H9 (cell line): Measurements from ENCODE around the gene ITGB8. TPM values are rescaled to one million over a fixed set of nuclear protein-coding genes. Genes with fewer than 3 reads are reported as not detected.

Experiments
- DNase-seq: peaks from one replicate; pipeline ENCODE4 v3.0.0-alpha.2; 2017
- H2AFZ ChIP-seq: one replicate; pipeline ENCODE4 v1.6.1; 2013; ENCODE audit warnings: mild to moderate bottlenecking, low read length, control low read depth, moderate library complexity
- H2AK5ac ChIP-seq: 2 replicates; pipeline ENCODE4 v1.6.1; 2013; ENCODE audit warnings: low read length, control low read depth, mixed read lengths; ENCODE audit not compliant: insufficient read length
- H2BK120ac ChIP-seq: one replicate; pipeline ENCODE4 v1.6.1; 2013; ENCODE audit warnings: low read depth, mild to moderate bottlenecking, low read length, control low read depth, inconsistent platforms; ENCODE audit not compliant: poor library complexity, severe bottlenecking
- H2BK12ac ChIP-seq: 2 replicates; pipeline ENCODE4 v1.6.1; 2013; ENCODE audit warnings: low read length, control low read depth, mixed read lengths, low read depth; ENCODE audit not compliant: insufficient read length
- H2BK15ac ChIP-seq: 2 replicates; pipeline ENCODE4 v1.6.1; 2013; ENCODE audit warnings: low read depth, low read length, control low read depth
- H2BK20ac ChIP-seq: one replicate; pipeline ENCODE4 v1.6.1; 2013; ENCODE audit warnings: low read depth, mild to moderate bottlenecking, low read length, control low read depth, inconsistent platforms; ENCODE audit not compliant: poor library complexity, severe bottlenecking
- H2BK5ac ChIP-seq: 2 replicates; pipeline ENCODE4 v1.6.1; 2013; ENCODE audit warnings: low read length, control low read depth, mixed read lengths; ENCODE audit not compliant: insufficient read length
- H3K14ac ChIP-seq: 2 replicates; pipeline ENCODE4 v1.6.1; 2013; ENCODE audit warnings: low read length, control low read depth; ENCODE audit not compliant: insufficient read depth
- H3K18ac ChIP-seq: 2 replicates; pipeline ENCODE4 v1.6.1; 2013; ENCODE audit warnings: low read depth, mild to moderate bottlenecking, mixed read lengths, low read length, control low read depth; ENCODE audit not compliant: insufficient read length
- H3K23ac ChIP-seq: 2 replicates; pipeline ENCODE4 v1.6.1; 2013; ENCODE audit warnings: low read length, control low read depth, mixed read lengths, low read depth; ENCODE audit not compliant: insufficient read length
- H3K23me2 ChIP-seq: 2 replicates; pipeline ENCODE4 v1.6.1; 2013; ENCODE audit warnings: low read depth, mild to moderate bottlenecking, mixed read lengths, low read length, control low read depth; ENCODE audit not compliant: insufficient read length, poor library complexity, severe bottlenecking
- H3K27ac ChIP-seq: 2 replicates; pipeline ENCODE4 v1.5.1; 2013; ENCODE audit warnings: low read length, control low read depth, mixed read lengths, low read depth; ENCODE audit not compliant: insufficient read length
- H3K27me3 ChIP-seq: 2 replicates; pipeline ENCODE4 v1.6.1; 2013; ENCODE audit warnings: low read length, control low read depth, inconsistent platforms; ENCODE audit not compliant: insufficient read depth
- H3K4ac ChIP-seq: 2 replicates; pipeline ENCODE4 v1.6.1; 2013; ENCODE audit warnings: low read depth, mild to moderate bottlenecking, control low read depth, inconsistent platforms, low read length, moderate library complexity
- H3K4me1 ChIP-seq: 2 replicates; pipeline ENCODE4 v1.6.1; 2013; ENCODE audit warnings: low read length, control low read depth, inconsistent platforms; ENCODE audit not compliant: insufficient read depth
- H3K4me2 ChIP-seq: 2 replicates; pipeline ENCODE4 v1.6.1; 2013; ENCODE audit warnings: low read length, control low read depth, mixed read lengths; ENCODE audit not compliant: insufficient read length, insufficient read depth
- H3K56ac ChIP-seq: 2 replicates; pipeline ENCODE4 v1.6.1; 2013; ENCODE audit warnings: low read depth, mild to moderate bottlenecking, mixed read lengths, low read length, control low read depth; ENCODE audit not compliant: insufficient read length
- H3K79me1 ChIP-seq: 2 replicates; pipeline ENCODE4 v1.6.1; 2013; ENCODE audit warnings: low read depth, mild to moderate bottlenecking, moderate library complexity, low read length, control low read depth, inconsistent platforms; ENCODE audit not compliant: insufficient read depth, poor library complexity, severe bottlenecking
- H3K79me2 ChIP-seq: 2 replicates; pipeline ENCODE4 v1.6.1; 2013; ENCODE audit warnings: low read length, control low read depth, inconsistent platforms; ENCODE audit not compliant: insufficient read depth
- H3K9ac ChIP-seq: 2 replicates; pipeline ENCODE4 v1.6.1; 2013; ENCODE audit warnings: low read length, control low read depth, mixed read lengths; ENCODE audit not compliant: insufficient read length; ENCODE audit errors: extremely low read depth
- H3K9me3 ChIP-seq: one replicate; pipeline ENCODE4 v1.6.1; 2013; ENCODE audit warnings: low read depth, low read length, inconsistent platforms; ENCODE audit not compliant: control insufficient read depth
- H3T11ph ChIP-seq: one replicate; pipeline ENCODE4 v1.6.1; 2013; ENCODE audit warnings: mild to moderate bottlenecking, low read length, control low read depth, inconsistent platforms
- H4K20me1 ChIP-seq: one replicate; pipeline ENCODE4 v1.6.1; 2013; ENCODE audit not compliant: control insufficient read depth, insufficient read length, insufficient read depth
- H4K5ac ChIP-seq: 2 replicates; pipeline ENCODE4 v1.6.1; 2013; ENCODE audit warnings: low read depth, mild to moderate bottlenecking, mixed read lengths, low read length, control low read depth; ENCODE audit not compliant: insufficient read length
- H4K8ac ChIP-seq: replicated peaks from 2 replicates; pipeline ENCODE4 v1.6.1; 2013; ENCODE audit warnings: low read length, control low read depth, mixed read lengths, low read depth; ENCODE audit not compliant: insufficient read length
- H4K91ac ChIP-seq: 2 replicates; pipeline ENCODE4 v1.6.1; 2013; ENCODE audit warnings: low read depth, mild to moderate bottlenecking, moderate library complexity, mixed read lengths, low read length, control low read depth; ENCODE audit not compliant: insufficient read length
- H3K27ac Mint-ChIP-seq, 3 experiments: 2 replicates in 2 of 3; 3 replicates in 1 of 3; pipeline ENCODE4 v1.8.0; 2020 to 2021; ENCODE audit warnings: mixed read lengths in 3 of 3, mild to moderate bottlenecking in 1 of 3, moderate library complexity in 1 of 3
- H3K27me3 Mint-ChIP-seq: 2 replicates; pipeline ENCODE4 v1.8.0; 2021; ENCODE audit warnings: low read depth, mild to moderate bottlenecking, moderate library complexity, mixed read lengths
- H3K36me3 Mint-ChIP-seq, 3 experiments: 2 replicates in 2 of 3; 3 replicates in 1 of 3; pipeline ENCODE4 v1.8.0; 2020 to 2021; ENCODE audit warnings: low read depth in 3 of 3, mixed read lengths in 3 of 3; ENCODE audit not compliant: insufficient read depth in 1 of 3
- H3K4me1 Mint-ChIP-seq, 2 experiments: 2 replicates each; pipeline ENCODE4 v1.8.0; 2020; ENCODE audit warnings: mixed read lengths in 2 of 2
- H3K4me3 Mint-ChIP-seq, 2 experiments: 2 replicates in 1 of 2; 3 replicates in 1 of 2; pipeline ENCODE4 v1.8.0; 2020 to 2021; ENCODE audit warnings: mild to moderate bottlenecking in 2 of 2, mixed read lengths in 2 of 2, moderate library complexity in 1 of 2
- H3K9me3 Mint-ChIP-seq, 2 experiments: 2 replicates in 1 of 2; 3 replicates in 1 of 2; pipeline ENCODE4 v1.8.0; 2020; ENCODE audit warnings: mild to moderate bottlenecking in 2 of 2, mixed read lengths in 2 of 2, moderate library complexity in 1 of 2
- CTCF ChIP-seq: fragments of 200-600 bp; sonication (generic); conservative IDR thresholded peaks from 3 replicates; pipeline ENCODE4 v1.8.0; 2021; ENCODE audit warnings: antibody characterized with exemption, mild to moderate bottlenecking
- WGBS: extraction: QIAGEN DNeasy Blood & Tissue Kit; methylation state at CpG from one replicate; pipeline ENCODE4 v1.1.7; 2013; ENCODE audit warnings: missing lambda C conversion rate, low lambda C conversion rate, mixed read lengths; ENCODE audit not compliant: insufficient read length; ENCODE audit errors: extremely low coverage; 5-methylcytosine and 5-hydroxymethylcytosine counted together
- total RNA-seq: library from RNA; stranded (reverse); gene quantifications from 2 replicates; pipeline ENCODE4 v1.2.1, GENCODE V29; 2021

The ITGB8 gene
- total RNA-seq, 1 experiment from 2014 or later = 7.6 TPM

GRCh38 chr7:20312562-20312961 lies 18.1 kb upstream of the ITGB8 start:
- Histone ChIP-seq H4K20me1 (no peaks in the 10 kb centered on the region), H3K14ac (no peak overlapping the region), H2AFZ (no peak overlapping the region), H4K5ac (no peak overlapping the region), H3K23ac (no peak overlapping the region), H3K4me2 (no peak overlapping the region), H2BK5ac (no peak overlapping the region), H3K9me3 (no peaks in the 10 kb centered on the region), H2BK12ac (no peak overlapping the region), H2BK120ac (no peak overlapping the region), H4K91ac (no peak overlapping the region), H3K27me3 (no peaks in the 10 kb centered on the region), H3K4ac (no peak overlapping the region), H2BK20ac (no peak overlapping the region), H3K18ac (no peak overlapping the region), H4K8ac (no peak overlapping the region), H2AK5ac (no peak overlapping the region), H3K79me1 (no peaks in the 10 kb centered on the region), H3K27ac (no peak overlapping the region), H3K4me1 (0 out of 2 replicates have a peak, but pooled peaks cover 3% of the 10 kb centered on the region), H2BK15ac (no peak overlapping the region), H3T11ph (no peak overlapping the region), H3K79me2 (no peaks in the 10 kb centered on the region), H3K56ac (no peak overlapping the region), H3K9ac (no peak overlapping the region), H3K23me2 (no peaks in the 10 kb centered on the region)
- no peaks in the 10 kb centered on the region for H3K9me3 Mint-ChIP-seq
- no peak overlapping the region for H3K4me3 Mint-ChIP-seq
- peaks cover 11 to 12% of the 10 kb centered on the region in 2 experiments for H3K4me1 Mint-ChIP-seq
- H3K36me3 Mint-ChIP-seq = no peaks in the 10 kb centered on the region
- no peak for DNase-seq
- H3K27ac Mint-ChIP-seq = no peak overlapping the region; a peak in 1 of 7 replicates
- WGBS = no CpG with 5 or more reads among the region's 2 CpGs
- H3K27me3 Mint-ChIP-seq = no peaks in the 10 kb centered on the region
- TF ChIP-seq CTCF = no peak
